Stimulated activated CD4-positive, alpha-beta T cell treated with anti-CD3 and anti-CD28 coated beads, TNF-alpha, amount 100 ng/mL, for 4 hours (primary cell): ENCODE data around the gene PARD3B.

Experiments
- DNase-seq, 3 experiments: peaks; one replicate each; pipeline ENCODE4 v3.0.0-alpha.2; 2020; ENCODE audit warnings: low read depth in 3 of 3

The PARD3B gene

DNA sequence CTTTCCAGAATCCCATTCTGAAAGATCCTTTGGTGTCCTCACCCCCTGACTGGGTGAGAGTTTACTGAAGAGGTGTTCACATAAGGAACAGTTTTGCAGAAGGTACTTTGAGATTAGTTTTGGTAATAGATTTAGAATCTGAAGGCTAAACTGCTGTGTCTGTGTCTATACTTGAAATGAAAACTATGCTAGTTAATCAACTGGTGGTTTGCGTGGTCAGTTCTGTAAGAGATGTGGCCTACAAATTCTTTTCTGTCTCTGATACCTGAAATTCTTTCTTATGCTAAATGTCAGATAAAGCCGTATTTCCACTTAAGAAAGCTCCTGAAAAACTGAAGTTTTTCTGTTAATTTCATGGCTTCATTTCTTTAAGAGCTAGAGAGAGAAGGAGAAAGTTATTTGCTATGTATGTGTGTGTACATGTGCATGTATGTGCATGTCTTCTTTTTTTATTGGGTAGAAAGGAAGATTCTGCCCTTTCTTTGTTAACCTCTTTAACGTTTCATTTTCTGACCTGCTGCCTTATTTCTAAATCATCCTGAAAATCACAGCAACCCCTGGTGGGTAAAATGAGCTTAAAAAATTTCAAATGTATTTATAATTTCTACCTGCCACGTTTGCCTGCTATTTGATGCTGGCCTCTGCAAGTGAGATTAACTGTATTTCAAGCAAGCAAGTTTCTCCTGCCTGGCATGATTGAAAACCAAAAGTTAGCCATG, 585.0 kb downstream of the PARD3B start:
- DNase-seq: no peak

- DNase-seq: no peak
These were observed 588.3 kb downstream of the PARD3B start for GRCh38 chr2:205133544-205133943.

- no peak for DNase-seq
These were observed 593.5 kb downstream of the PARD3B start for GRCh38 chr2:205138735-205139134.

- no peak for DNase-seq
These were observed 594.7 kb downstream of the PARD3B start for GRCh38 chr2:205139822-205140463.

- no peak for DNase-seq
These were observed 596.1 kb downstream of the PARD3B start for GRCh38 chr2:205141381-205141780.

GRCh38 chr2:205145888-205146287, 600.6 kb downstream of the PARD3B start:
- DNase-seq: no peak

DNA sequence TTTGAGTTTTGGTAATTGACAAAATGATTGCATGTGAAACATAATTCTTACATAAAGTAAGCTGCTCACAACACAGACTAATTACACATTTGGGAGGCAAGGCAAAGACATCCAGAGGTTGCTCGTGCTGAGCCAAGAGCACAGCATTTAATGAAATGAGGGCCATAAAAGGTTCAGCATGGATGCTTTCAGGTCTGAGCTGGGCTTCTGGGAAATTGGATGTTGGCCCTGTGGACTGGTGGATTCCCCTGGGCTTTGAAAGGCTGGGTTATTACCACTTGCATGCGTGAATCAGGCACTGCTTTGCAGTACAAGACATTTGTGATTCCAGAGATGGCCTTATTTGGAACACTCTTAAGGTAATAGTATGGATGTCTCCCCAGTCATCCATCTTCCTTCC, 603.5 kb downstream of the PARD3B start:
- no peak for DNase-seq

GRCh38 chr2:205156457-205156856, 611.2 kb downstream of the PARD3B start:
- no peak for DNase-seq

DNA sequence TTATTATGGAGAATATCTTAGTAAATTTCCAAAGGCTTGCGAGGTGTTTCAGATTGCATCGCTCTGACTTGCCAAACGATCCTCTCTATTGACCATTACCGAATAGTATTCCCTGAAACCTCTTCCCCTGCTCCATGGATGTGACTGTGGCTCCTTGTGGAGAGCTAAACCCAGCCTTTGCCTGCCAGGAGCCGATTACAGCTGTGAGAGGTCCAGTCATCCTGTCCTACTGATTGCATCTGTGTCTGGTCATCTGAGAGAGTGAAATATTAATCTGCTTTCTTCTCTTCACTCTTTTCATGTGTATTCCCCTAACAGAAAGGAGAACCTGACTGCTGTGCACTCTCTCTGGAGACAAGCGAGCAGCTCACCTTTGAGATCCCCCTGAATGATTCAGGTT, 613.1 kb downstream of the PARD3B start:
- DNase-seq: no peak

- no peak for DNase-seq
These were observed 616.0 kb downstream of the PARD3B start for GRCh38 chr2:205161156-205161839.

- DNase-seq: no peak
These were observed 621.5 kb downstream of the PARD3B start for GRCh38 chr2:205166745-205167144.

GRCh38 chr2:205169012-205169411, 623.7 kb downstream of the PARD3B start:
- no peak for DNase-seq

DNA sequence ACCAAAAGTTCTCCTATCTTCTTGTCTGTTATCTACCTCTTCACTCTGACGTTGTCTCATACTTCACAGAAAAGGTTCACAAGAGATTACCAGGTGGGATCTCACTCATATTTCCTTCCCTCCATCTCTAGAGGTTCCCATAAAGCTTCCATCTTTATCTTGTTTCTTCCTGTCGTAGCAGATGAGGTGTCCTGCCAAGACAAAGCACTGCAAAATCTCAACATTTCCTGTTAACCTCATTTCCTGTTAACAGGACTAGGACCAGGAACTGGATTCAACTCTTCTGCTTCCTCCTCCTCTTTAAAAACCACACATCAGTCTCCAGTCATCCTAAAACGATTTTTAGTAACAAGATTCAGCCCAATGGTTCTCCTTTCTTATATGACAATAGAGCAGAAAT, 624.2 kb downstream of the PARD3B start:
- no peak for DNase-seq

DNA sequence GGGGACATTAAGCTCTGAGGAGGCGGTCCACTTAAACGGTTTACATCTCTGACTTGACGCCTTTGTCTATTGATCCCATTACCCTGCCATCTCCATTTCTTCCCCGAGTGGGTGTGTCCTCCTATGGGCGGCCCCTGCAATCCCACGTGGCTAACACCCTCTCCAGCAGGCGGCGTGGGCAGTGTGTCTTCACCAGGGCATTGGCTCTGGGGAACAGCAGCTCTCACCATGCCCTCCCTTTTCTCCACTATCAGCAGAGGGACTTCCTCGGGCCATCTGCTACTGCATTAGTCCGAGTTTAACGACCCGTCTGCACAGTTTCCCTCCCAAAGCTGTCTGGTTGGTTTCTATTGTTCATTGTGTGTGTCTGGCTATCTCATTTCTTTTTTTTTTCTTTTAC, 625.1 kb downstream of the PARD3B start:
- no peak for DNase-seq

- no peak for DNase-seq
These were observed 626.1 kb downstream of the PARD3B start for GRCh38 chr2:205171261-205171940.

GRCh38 chr2:205175831-205176230, 630.6 kb downstream of the PARD3B start:
- DNase-seq: no peak

DNA sequence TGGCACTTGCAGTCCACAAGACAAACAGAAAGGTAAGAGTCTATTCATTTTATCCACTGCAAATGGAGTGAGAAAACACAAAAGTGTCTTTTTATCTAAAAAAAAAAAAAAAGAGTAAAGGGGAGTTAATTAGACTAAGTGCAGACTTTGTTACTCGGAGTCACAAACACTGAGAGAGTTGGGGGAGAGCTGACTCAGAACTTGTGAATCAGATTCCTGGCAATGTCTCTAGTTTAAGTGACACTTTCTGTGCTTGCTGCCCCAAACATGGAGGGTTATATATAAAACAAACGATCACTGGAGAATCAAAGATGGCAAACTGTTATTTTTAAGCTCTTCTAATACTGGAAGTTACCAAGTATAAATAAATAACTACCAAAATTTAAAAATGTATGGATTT, 631.3 kb downstream of the PARD3B start:
- no peak for DNase-seq

DNA sequence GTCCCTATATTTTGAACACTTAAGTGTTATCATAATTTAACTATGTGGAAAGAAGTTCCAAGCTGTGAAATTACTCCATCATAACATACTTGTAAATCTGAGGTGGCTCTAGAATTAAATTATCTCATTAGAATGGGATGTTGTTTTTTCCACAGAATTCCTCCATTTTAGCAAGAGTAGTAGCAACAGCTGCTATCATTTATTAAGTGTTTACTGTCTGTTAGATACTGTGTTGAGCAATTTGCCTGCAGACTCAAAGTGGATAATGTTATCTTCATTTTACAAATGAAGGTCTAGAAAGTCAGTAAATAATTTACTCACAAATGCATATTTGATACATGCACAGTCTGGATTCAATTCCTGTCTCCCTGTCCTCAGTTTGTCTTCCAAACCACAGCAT, 632.3 kb downstream of the PARD3B start:
- DNase-seq: no peak

DNA sequence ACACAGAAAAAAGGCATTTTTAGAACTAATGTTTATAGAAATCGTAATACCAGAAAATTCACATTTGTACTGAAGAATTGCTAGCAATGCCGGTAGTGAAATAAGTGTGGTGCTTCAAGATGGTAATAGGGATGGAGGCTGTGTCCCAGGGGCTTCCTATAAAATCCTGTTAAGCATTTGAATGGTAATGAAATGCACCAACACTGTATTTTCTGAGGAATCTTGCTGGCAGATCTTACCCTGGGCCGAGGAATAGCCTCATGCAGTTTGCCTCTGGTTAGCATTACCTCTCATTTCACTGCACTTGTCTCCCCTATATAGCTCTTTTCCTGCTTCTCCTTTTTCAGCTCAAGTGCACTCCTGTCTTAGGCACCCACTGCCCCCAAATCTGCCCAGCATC, 635.5 kb downstream of the PARD3B start:
- DNase-seq: no peak

DNA sequence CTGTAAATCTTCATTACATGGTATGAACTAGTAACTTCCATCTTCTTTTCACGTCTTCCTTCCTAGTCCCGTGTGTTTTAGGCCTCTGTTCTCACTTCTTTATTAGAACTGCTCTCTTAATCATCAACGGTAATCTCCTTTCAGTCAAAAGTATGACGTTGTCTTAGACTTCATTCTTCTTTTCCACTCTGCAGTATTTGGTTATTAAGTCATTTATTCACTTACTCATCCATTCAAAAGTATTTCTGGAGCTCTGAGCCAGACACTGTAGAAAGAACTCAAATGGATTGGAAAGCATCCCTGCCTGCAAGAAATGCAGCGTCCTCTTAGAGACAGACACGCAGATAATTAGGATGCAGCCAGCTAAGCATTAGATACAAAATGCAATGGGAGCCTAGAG, 642.5 kb downstream of the PARD3B start:
- no peak for DNase-seq

DNA sequence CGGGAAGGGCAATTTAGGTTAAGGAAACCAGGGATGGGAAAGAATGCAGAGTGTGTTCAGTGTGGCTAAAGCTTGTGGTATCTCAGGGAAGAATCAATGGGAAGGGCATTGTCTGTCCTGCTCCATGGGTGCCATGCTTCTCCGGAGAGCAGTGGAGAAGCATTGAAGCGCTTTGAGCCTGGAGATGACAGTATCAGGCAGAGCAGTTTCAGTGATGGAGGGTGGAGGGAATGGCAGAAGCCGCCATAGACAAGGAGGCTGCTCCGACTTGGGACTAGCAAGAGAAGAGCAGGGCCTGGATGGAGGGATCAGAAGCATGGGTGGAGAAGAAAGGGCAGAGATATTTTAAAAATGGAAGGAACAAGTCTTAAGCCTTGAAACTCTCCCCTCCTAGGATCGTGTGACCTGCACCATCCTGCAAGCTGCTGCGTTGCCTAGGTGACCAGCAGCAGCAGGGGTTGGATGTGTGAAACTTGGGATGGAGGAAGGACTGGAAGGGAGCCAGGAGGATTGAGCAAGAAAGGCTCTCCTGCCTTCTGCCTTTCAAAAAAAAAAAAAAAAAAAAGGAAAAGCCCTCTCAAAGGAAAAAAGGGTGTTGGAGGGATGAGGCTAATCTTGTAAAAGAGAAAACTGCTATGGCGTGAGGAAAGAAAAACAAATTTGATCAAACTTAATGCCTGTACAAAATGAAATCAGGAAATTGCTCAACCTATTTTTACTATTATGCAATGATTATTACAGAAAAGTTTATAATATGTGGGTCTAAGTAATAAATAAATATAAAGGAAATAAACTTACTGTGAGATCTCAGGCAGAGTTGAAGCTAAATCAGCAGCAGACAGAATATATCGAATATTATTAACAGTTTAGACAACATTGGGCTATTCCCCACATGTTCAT, 643.2 kb downstream of the PARD3B start:
- no peak for DNase-seq
